Brain microvascular endothelial cell (primary cell): ENCODE measurements around the gene SLC35B1.

Experiments used
- DNase-seq: peaks from one replicate; pipeline ENCODE4 v3.0.0-alpha.2; 2020
- H3K27ac ChIP-seq: fragments of 250-450 bp; sonication (Bioruptor Pico); 2 replicates; pipeline ENCODE4 v1.5.1; 2020; ENCODE audit warnings: mild to moderate bottlenecking, moderate library complexity
- H3K27me3 ChIP-seq: fragments of 250-450 bp; sonication (Bioruptor Pico); replicated peaks from 2 replicates; pipeline ENCODE4 v1.5.1; 2020; ENCODE audit warnings: mild to moderate bottlenecking
- H3K36me3 ChIP-seq: fragments of 250-450 bp; sonication (Bioruptor Pico); replicated peaks from 2 replicates; pipeline ENCODE4 v1.5.1; 2020; ENCODE audit warnings: mild to moderate bottlenecking
- H3K4me3 ChIP-seq: 2 replicates; pipeline ENCODE4 v1.5.1; 2011; ENCODE audit warnings: low read depth, mild to moderate bottlenecking, control low read depth, low read length, moderate library complexity
- in situ Hi-C: cut with HindIII; loops from 2 replicates; pipeline ENCODE4 v1.10.0; 2017; ENCODE audit warnings: low sequenced_read_pairs, low pct_ligation_motif_present
- TF ChIP-seq, protein P1 (sequence below): IDR thresholded peaks from 2 replicates; pipeline ENCODE4 v1.5.1; 2011; ENCODE audit warnings: low read depth, mild to moderate bottlenecking, moderate library complexity, low read length, control low read depth, inconsistent platforms; ENCODE audit errors: missing control alignments

Gene SLC35B1

GRCh38 chr17:49708515-49709183, 885 bp upstream of the SLC35B1 start:
- peak overlapping the region; percentile 93 for H3K4me3 ChIP-seq
- H3K27ac ChIP-seq: no peak overlapping the region
- in situ Hi-C loops: no loop called here
- no peak for DNase-seq
- H3K27me3 ChIP-seq: no peaks in the 10 kb centered on the region
- TF ChIP-seq, protein P1, sequence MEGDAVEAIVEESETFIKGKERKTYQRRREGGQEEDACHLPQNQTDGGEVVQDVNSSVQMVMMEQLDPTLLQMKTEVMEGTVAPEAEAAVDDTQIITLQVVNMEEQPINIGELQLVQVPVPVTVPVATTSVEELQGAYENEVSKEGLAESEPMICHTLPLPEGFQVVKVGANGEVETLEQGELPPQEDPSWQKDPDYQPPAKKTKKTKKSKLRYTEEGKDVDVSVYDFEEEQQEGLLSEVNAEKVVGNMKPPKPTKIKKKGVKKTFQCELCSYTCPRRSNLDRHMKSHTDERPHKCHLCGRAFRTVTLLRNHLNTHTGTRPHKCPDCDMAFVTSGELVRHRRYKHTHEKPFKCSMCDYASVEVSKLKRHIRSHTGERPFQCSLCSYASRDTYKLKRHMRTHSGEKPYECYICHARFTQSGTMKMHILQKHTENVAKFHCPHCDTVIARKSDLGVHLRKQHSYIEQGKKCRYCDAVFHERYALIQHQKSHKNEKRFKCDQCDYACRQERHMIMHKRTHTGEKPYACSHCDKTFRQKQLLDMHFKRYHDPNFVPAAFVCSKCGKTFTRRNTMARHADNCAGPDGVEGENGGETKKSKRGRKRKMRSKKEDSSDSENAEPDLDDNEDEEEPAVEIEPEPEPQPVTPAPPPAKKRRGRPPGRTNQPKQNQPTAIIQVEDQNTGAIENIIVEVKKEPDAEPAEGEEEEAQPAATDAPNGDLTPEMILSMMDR: peak; percentile 4
- peaks cover 18% of the 10 kb centered on the region for H3K36me3 ChIP-seq

- Histone ChIP-seq H3K36me3 (peaks cover 32% of the 10 kb centered on the region), H3K27ac (peak overlapping the region; percentile 97), H3K27me3 (no peaks in the 10 kb centered on the region), H3K4me3 (peak overlapping the region; percentile 93)
- DNase-seq: no peak
- TF ChIP-seq, protein P1: peak; percentile 10
- in situ Hi-C loops: no loop called here
Observed at GRCh38 chr17:49707246-49707607, 537 bp downstream of the SLC35B1 start.

DNA sequence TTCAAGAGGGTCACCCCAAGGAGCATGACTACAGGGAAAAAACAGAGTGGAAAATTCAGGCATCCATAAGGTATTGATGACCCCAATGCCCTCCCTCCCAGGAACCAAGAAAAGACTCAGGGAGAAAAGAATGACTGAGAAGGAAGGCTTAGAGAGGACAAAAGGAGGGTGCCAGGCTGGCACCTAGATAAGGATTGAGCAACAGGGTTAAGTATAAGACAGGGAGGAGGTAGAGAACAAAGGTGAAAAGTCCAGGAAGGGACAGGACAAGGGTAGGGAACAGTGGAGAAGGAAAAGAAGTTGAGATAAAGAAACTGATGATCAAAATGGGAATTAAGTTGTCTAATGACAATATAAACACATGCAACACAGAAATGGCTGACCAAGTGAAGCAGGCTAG, 2.5 kb downstream of the SLC35B1 start:
- DNase-seq: no peak
- Histone ChIP-seq H3K4me3 (no peak overlapping the region), H3K36me3 (peaks cover 46% of the 10 kb centered on the region), H3K27me3 (no peaks in the 10 kb centered on the region), H3K27ac (no peak overlapping the region)
- TF ChIP-seq, protein P1: no peak
- in situ Hi-C loops: no loop called here

- Histone ChIP-seq H3K27ac (no peak overlapping the region), H3K4me3 (no peak overlapping the region), H3K36me3 (peaks cover 51% of the 10 kb centered on the region), H3K27me3 (no peaks in the 10 kb centered on the region)
- in situ Hi-C loops: no loop called here
- TF ChIP-seq, protein P1: peak; percentile 75
- DNase-seq: peak; percentile 17
Observed at GRCh38 chr17:49703557-49704277, 4.0 kb downstream of the SLC35B1 start.

DNA sequence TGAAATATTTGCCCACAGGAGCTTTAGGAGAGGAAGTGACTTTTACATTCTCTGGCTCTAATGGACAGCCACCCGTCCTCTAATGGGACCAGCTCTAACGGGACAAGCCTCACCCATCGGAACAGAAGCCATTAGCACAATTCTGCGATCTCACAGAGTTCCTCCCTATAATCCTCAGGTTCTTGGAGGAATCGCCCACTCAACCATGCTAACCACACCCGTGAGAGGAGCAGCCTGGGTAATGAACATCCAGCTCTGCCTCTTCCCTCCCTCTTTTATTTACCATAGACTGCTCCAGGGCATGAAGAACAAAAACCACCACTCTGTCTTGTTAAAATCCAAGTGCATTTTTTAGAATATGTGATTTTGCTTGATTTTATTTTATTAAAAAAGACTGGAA, 6.8 kb downstream of the SLC35B1 start:
- Histone ChIP-seq H3K36me3 (peaks cover 51% of the 10 kb centered on the region), H3K27ac (no peak overlapping the region), H3K4me3 (no peak overlapping the region), H3K27me3 (no peaks in the 10 kb centered on the region)
- in situ Hi-C loops: no loop called here
- DNase-seq: no peak
- TF ChIP-seq, protein P1: no peak
